GM12864 (cell line): ENCODE data around the gene MMP15.
"Not testable (repeated sequence)": the region's sequence is repeated elsewhere in the genome, so short reads cannot be mapped to it uniquely, and the experiment has no call there.

ENCODE experiments used
- DNase-seq: peaks from one replicate; pipeline ENCODE4 v3.0.0-alpha.2; 2011; ENCODE audit warnings: low read depth
- H3K4me3 ChIP-seq: 2 replicates; pipeline ENCODE4 v1.5.1; 2011; ENCODE audit warnings: mild to moderate bottlenecking, low read depth, low read length, control low read depth
- CTCF ChIP-seq: IDR thresholded peaks from 2 replicates; pipeline ENCODE4 v1.5.1; 2011; ENCODE audit warnings: low read depth, mild to moderate bottlenecking, moderate library complexity, low read length, control low read depth, inconsistent platforms; ENCODE audit errors: missing control alignments

MMP15 gene

DNA sequence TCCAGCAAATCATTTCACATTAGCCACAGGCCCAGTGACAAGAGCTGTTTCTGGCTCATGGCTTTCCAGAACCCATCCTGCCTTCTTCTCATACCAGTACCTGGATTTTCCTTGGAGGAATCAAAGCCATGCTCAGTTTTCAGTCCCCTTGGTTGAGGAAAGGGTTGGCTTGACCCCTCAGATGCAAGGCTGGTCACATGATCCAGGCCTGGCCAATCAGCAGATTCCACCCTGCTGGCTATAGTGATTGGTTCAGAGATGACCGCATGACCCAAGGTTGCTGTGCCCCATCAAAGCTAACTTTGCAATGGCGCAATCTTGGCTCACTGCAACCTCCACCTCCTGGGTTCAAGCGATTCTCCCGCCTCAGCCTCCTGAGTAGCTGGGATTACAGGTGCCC, 45.0 kb downstream of the MMP15 start:
- no peak for DNase-seq
- H3K4me3 ChIP-seq, result no peak overlapping the region
- TF ChIP-seq CTCF, result no peak

DNA sequence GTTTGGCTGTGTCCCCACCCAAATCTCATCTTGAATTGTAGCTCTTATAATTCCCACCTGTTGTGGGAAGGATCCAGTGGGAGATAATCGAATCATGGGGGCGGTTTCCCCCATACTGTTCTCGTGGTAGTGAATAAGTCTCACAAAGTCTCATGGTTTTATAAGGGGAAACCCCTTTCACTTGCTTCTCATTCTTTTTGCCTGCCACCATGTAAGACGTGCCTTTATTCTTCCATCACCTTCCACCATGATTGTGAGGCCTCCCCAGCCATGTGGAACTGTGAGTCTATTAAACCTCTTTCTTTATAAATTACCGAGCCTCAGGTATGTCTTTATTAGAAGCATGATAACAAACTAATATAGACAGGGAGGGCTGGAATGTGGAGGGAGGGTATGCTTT, 46.6 kb downstream of the MMP15 start:
- not testable (repeated sequence) for DNase-seq, H3K4me3 ChIP-seq

DNA sequence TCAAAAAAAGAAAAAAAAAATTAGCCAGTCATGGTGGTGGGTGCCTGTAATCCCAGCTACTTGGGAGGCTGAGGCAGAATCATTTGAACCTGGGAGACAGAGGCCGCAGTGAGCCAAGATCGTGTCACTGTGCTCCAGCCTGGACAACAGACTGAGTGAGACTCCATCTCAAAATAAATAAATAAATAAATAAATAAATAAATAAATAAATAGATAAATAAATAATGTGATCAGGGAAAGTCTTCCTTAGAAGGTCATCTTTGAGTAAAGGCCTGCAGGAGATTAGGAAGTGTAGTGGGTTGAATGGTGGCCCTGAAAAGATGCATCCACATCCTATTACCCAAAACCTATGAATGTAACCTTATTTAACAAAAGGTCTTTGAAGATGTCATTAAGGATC, 47.5 kb downstream of the MMP15 start:
- not testable (repeated sequence) for DNase-seq, H3K4me3 ChIP-seq

DNA sequence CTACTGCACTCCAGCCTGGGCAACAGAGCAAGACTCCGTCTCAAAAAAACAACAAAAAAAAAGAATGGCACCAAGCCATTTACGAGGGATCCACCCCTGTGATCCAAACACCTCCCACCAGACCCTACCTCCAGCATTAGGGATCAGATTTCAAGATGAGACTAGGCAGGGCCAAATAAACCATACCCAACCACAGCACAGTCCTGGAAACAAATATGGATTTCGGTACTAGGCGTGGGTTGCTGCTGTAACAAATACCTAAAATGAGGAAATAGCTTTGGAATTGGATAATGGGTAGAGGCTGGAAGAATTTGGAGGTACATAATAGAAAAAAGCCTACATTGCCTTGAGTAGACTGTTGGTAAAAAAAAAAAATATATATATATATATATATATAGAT, 49.1 kb downstream of the MMP15 start:
- no peak overlapping the region for H3K4me3 ChIP-seq
- TF ChIP-seq CTCF, result no peak
- DNase-seq, result no peak

DNA sequence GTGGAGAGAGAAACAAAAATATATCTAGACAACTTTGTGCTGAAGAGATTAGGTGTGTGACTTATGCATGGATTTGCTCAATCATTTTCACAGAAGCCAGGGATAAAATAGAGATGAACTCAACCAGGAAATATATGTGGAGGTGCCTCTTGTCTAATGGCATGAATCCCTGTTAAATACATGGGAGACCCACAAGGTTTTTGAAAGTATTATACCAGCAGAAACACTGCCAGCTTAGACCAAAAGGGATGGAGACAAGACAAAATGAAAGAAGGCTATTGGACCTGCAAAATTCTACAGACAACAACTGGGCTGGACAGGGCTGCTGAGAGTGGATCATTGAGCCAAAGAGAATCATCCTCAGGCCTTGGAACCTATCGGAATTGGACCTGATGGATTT, 51.0 kb downstream of the MMP15 start:
- no peak for TF ChIP-seq CTCF
- no peak overlapping the region for H3K4me3 ChIP-seq
- no peak for DNase-seq

DNA sequence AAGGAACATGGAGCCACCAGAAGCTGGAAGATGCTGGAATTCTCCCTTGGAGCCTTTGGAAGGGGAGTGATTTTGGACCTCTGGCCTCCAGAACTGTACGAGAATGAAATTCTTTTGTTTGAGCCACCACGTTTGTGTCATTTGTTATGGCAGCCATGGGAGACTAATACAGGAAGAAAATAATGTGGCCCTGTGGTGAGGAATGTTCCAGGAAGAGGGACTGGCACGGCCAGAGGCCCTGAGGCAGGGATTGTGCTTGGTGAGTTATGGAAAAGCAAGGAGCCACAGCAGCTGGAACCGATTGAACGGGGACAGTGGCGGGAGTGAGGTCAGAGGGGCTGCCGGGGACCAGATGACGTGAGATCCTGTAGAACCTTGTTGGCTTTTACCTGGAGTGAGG, 52.2 kb downstream of the MMP15 start:
- H3K4me3 ChIP-seq, result no peak overlapping the region
- no peak for DNase-seq
- TF ChIP-seq CTCF, result no peak

- H3K4me3 ChIP-seq, DNase-seq: not testable (repeated sequence)
Observed at GRCh38 chr16:58080657-58081056, 55.1 kb downstream of the MMP15 start.

- TF ChIP-seq CTCF, result no peak
- no peak for DNase-seq
- no peak overlapping the region for H3K4me3 ChIP-seq
Observed at GRCh38 chr16:58082381-58082780, 56.8 kb downstream of the MMP15 start.

DNA sequence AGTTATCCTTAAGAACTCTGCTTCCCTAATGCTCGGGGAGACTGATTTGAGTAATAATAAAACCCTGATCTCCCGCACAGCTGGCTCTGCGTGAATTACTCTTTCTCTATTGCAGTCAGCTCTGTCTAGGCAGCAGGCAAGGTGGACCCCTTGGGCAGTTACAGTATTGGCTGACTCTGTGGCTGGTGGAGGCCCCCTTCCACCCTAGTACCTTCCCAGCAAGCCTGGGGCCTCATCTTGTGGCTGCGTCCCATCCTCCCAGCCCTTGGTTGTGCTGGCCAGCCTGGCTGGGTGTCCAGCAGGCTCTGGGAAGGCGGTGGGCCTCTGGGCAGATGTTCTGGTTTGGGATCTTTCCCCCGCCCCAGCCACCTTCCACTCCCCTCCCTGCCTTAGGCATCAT, 59.1 kb downstream of the MMP15 start:
- TF ChIP-seq CTCF, result no peak
- DNase-seq, result no peak

More for the DNA sequence above, 59.1 kb downstream of the MMP15 start:
- H3K4me3 ChIP-seq, result no peak overlapping the region
